HEK293T (cell line): Measurements from ENCODE around the gene PRSS50.

ENCODE experiments used
- CTCF ChIA-PET: fragments of 350-600 bp; formaldehyde crosslinking; extraction: SDS; loops from one replicate; lab custom pipeline; 2021; ENCODE audit warnings: antibody characterized with exemption, inconsistent platforms; lab: Yijun Ruan, JAX
- POLR2A ChIA-PET: fragments of 350-600 bp; formaldehyde crosslinking; extraction: SDS; loops from one replicate; lab custom pipeline; 2020; ENCODE audit warnings: antibody characterized with exemption, inconsistent platforms; lab: Yijun Ruan, JAX
- DNase-seq: peaks from one replicate; pipeline ENCODE4 v3.0.0; 2012; ENCODE audit warnings: mixed read lengths; ENCODE audit errors: extremely low spot score
- ARNT ChIP-seq: fragments of 450-650 bp; IDR thresholded peaks from 2 replicates; pipeline ENCODE4 v1.6.1; 2017; ENCODE audit warnings: mild to moderate bottlenecking
- BHLHE40 ChIP-seq: fragments of 450-650 bp; IDR thresholded peaks from 2 replicates; pipeline ENCODE4 v1.6.1; 2016; ENCODE audit warnings: mild to moderate bottlenecking, moderate library complexity, borderline replicate concordance
- CTBP1 ChIP-seq: fragments of 450-650 bp; IDR thresholded peaks from 2 replicates; pipeline ENCODE4 v1.6.1; 2016; ENCODE audit warnings: borderline replicate concordance
- ELF4 ChIP-seq: fragments of 450-650 bp; IDR thresholded peaks from 2 replicates; pipeline ENCODE4 v1.6.1; 2017; ENCODE audit warnings: antibody characterized with exemption
- FOXA1 ChIP-seq: fragments of 450-650 bp; IDR thresholded peaks from 2 replicates; pipeline ENCODE4 v1.6.1; 2016; ENCODE audit warnings: mild to moderate bottlenecking
- FOXK2 ChIP-seq: fragments of 450-650 bp; IDR thresholded peaks from 2 replicates; pipeline ENCODE4 v1.6.1; 2016; ENCODE audit warnings: mild to moderate bottlenecking
- FOXM1 ChIP-seq: fragments of 450-650 bp; IDR thresholded peaks from 2 replicates; pipeline ENCODE4 v1.6.1; 2017; ENCODE audit warnings: mild to moderate bottlenecking, borderline replicate concordance
- HDGF ChIP-seq: fragments of 450-650 bp; IDR thresholded peaks from 2 replicates; pipeline ENCODE4 v1.6.1; 2017; ENCODE audit warnings: antibody characterized with exemption, borderline replicate concordance
- L3MBTL2 ChIP-seq: fragments of 450-650 bp; conservative IDR thresholded peaks from 2 replicates; pipeline ENCODE4 v1.6.1; 2016; ENCODE audit warnings: mild to moderate bottlenecking
- LEF1 ChIP-seq: fragments of 450-650 bp; IDR thresholded peaks from 2 replicates; pipeline ENCODE4 v1.6.1; 2017; ENCODE audit warnings: mild to moderate bottlenecking, borderline replicate concordance
- NFRKB ChIP-seq: fragments of 450-650 bp; IDR thresholded peaks from 2 replicates; pipeline ENCODE4 v1.6.1; 2016; ENCODE audit warnings: mild to moderate bottlenecking, moderate library complexity
- SP1 ChIP-seq: fragments of 450-650 bp; IDR thresholded peaks from 2 replicates; pipeline ENCODE4 v1.6.1; 2017
- SUZ12 ChIP-seq: fragments of 450-650 bp; IDR thresholded peaks from 2 replicates; pipeline ENCODE4 v1.6.1; 2016; ENCODE audit warnings: mild to moderate bottlenecking
- TARDBP ChIP-seq: fragments of 450-650 bp; IDR thresholded peaks from 2 replicates; pipeline ENCODE4 v1.6.1; 2016
- ZNF384 ChIP-seq: fragments of 450-650 bp; IDR thresholded peaks from 2 replicates; pipeline ENCODE4 v1.6.1; 2016
- TF ChIP-seq, protein P1 (sequence below): fragments of 450-650 bp; IDR thresholded peaks from 2 replicates; pipeline ENCODE4 v1.6.1; 2016

The PRSS50 gene

GRCh38 chr3:46690798-46691197 is 26.9 kb downstream of the PRSS50 start:
- CTCF ChIA-PET, result no interaction called here
- no peak for DNase-seq
- POLR2A ChIA-PET, result no interaction called here
- no peak for TF ChIP-seq SUZ12
- no peak for TF ChIP-seq ZNF384
- no peak for TF ChIP-seq FOXA1
- TF ChIP-seq TARDBP, result no peak
- TF ChIP-seq, protein P1, sequence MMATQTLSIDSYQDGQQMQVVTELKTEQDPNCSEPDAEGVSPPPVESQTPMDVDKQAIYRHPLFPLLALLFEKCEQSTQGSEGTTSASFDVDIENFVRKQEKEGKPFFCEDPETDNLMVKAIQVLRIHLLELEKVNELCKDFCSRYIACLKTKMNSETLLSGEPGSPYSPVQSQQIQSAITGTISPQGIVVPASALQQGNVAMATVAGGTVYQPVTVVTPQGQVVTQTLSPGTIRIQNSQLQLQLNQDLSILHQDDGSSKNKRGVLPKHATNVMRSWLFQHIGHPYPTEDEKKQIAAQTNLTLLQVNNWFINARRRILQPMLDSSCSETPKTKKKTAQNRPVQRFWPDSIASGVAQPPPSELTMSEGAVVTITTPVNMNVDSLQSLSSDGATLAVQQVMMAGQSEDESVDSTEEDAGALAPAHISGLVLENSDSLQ, result no peak
- no peak for TF ChIP-seq ELF4
- TF ChIP-seq CTBP1, result no peak
- TF ChIP-seq FOXK2, result no peak
- no peak for TF ChIP-seq ARNT
- no peak for TF ChIP-seq FOXM1
- TF ChIP-seq LEF1, result no peak
- TF ChIP-seq HDGF, result no peak

DNA sequence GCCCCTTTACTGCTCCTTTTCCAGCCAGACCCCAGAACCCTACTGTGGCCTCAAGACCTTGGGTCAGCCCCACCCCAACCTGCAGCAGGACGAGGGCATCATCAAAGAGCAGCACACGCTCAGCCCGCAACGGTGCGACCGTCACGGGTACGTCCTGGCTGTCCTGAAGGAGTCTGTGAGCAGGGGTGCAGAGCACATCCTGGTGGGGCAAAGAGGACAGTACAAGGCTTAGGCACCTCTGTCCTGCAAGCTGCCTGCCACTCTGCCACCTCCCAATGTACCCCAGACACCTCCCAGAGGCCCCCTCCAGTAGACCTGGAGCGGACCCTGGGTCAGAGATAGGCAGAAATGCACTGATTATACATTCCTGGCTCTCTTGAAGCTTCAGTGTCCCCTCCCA is 32.2 kb downstream of the PRSS50 start:
- ChIA-PET POLR2A (no interaction called here), CTCF (no interaction called here)
- no peak for DNase-seq
- no peak for TF ChIP-seq BHLHE40

DNA sequence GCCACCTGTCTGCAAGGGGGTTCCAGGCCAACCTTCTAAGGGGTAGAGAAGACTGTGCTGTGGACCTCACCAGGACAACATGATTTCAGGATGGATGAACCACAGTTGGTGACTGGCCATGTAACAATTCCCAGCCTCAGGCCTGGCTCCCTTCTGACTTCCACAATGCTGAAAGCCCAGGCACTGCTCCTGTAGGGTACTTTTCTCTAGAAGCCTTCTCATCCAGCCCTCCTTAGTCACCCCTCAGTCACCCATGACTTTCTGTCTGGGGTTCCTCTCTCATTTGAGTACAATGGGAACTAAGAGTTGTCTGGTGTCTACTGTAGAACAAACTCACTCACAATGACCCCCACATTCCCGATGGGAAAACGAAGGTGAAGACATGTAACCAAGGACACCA is 32.8 kb downstream of the PRSS50 start:
- DNase-seq, result no peak
- ChIA-PET CTCF (interaction anchor here (0.6 to 0.9 kb wide), 2 partner anchors 9 to 202 kb away, joined by 3 to 4 read pairs; partner anchors contain the start of gene ALS2CL), POLR2A (no interaction called here)
- TF ChIP-seq L3MBTL2, result no peak
- no peak for TF ChIP-seq SUZ12
- TF ChIP-seq TARDBP, result no peak
- no peak for TF ChIP-seq NFRKB
- TF ChIP-seq, protein P1, result no peak
- no peak for TF ChIP-seq LEF1
- TF ChIP-seq SP1, result no peak
- no peak for TF ChIP-seq ZNF384
- TF ChIP-seq FOXA1, result no peak
- TF ChIP-seq FOXM1, result no peak
- TF ChIP-seq ELF4, result no peak
- TF ChIP-seq HDGF, result no peak
- TF ChIP-seq CTBP1, result no peak
- no peak for TF ChIP-seq FOXK2

GRCh38 chr3:46682974-46683373 is 34.7 kb downstream of the PRSS50 start:
- ChIA-PET CTCF (no interaction called here), POLR2A (no interaction called here)
- TF ChIP-seq TARDBP (no peak), CTBP1 (no peak), FOXA1 (no peak), SUZ12 (no peak), NFRKB (no peak), SP1 (no peak), ZNF384 (no peak), HDGF (no peak)
- TF ChIP-seq, protein P1, result no peak
- DNase-seq, result no peak

- TF ChIP-seq FOXM1, result no peak
- no peak for TF ChIP-seq SP1
- TF ChIP-seq, protein P1, result no peak
- TF ChIP-seq ARNT, result no peak
- no peak for TF ChIP-seq LEF1
- no peak for TF ChIP-seq L3MBTL2
- TF ChIP-seq NFRKB, result no peak
- TF ChIP-seq ELF4, result no peak
- TF ChIP-seq FOXK2, result no peak
- TF ChIP-seq SUZ12, result no peak
- TF ChIP-seq CTBP1, result no peak
- no peak for TF ChIP-seq BHLHE40
- TF ChIP-seq TARDBP, result no peak
- TF ChIP-seq FOXA1, result no peak
- TF ChIP-seq ZNF384, result no peak
- no peak for TF ChIP-seq HDGF
- POLR2A ChIA-PET, result no interaction called here
- DNase-seq, result no peak
- CTCF ChIA-PET, result no interaction called here
These were observed 35.7 kb downstream of the PRSS50 start for GRCh38 chr3:46681856-46682540.

- TF ChIP-seq SP1, result no peak
- TF ChIP-seq TARDBP, result no peak
- TF ChIP-seq HDGF, result no peak
- DNase-seq, result no peak
- CTCF ChIA-PET, result no interaction called here
- POLR2A ChIA-PET, result no interaction called here
These were observed 36.3 kb downstream of the PRSS50 start for GRCh38 chr3:46681387-46681786.
